K562 (cell line): ENCODE results near the gene TRDN. TPM values are rescaled to one million over a fixed set of nuclear protein-coding genes. Genes with fewer than 3 reads are reported as not detected.

Experiments used
- HNRNPUL1 ChIP-seq: fragments of 200-400 bp; formaldehyde crosslinking; IDR thresholded peaks from 2 replicates; pipeline ENCODE4 v1.6.1; 2017; ENCODE audit warnings: low read length
- SOX6 ChIP-seq: fragments of 450-650 bp; IDR thresholded peaks from 2 replicates; pipeline ENCODE4 v1.6.1; 2014; ENCODE audit warnings: mild to moderate bottlenecking
- SP1 ChIP-seq: sonication (generic); formaldehyde crosslinking; IDR thresholded peaks from 2 replicates; pipeline ENCODE4 v1.8.1; 2022; ENCODE audit warnings: mild to moderate bottlenecking, missing genetic modification reagents
- TGIF2 ChIP-seq: sonication (generic); formaldehyde crosslinking; IDR thresholded peaks from 2 replicates; pipeline ENCODE4 v1.8.1; 2022; ENCODE audit warnings: mild to moderate bottlenecking, missing genetic modification reagents, moderate library complexity
- ZNF561 ChIP-seq: fragments of 450-650 bp; formaldehyde crosslinking; conservative IDR thresholded peaks from 2 replicates; pipeline ENCODE4 v1.4.0; 2020; ENCODE audit warnings: mild to moderate bottlenecking, moderate library complexity
- ZNF586 ChIP-seq: fragments of 450-650 bp; formaldehyde crosslinking; conservative IDR thresholded peaks from 2 replicates; pipeline ENCODE4 v1.4.0; 2020; ENCODE audit warnings: mild to moderate bottlenecking, moderate library complexity
- polyA plus RNA-seq, 8 experiments: library from polyadenylated mRNA; depleted of rRNA in 4 of 8; stranded (reverse) in 5 of 8; unstranded in 3 of 8; fragments of >200 nt; fragmentation: Nextera tagmentation in 2 of 8; fragmentation: Illumina TruSeq in 1 of 8; extraction: Ambion mirVana in 2 of 8; extraction: Trizol in 1 of 8; gene quantifications; 2 replicates each; pipeline versions ENCODE4 v1.2.1 to v1.2.3, GENCODE V29; 2011 to 2014; ENCODE audit warnings: inconsistent platforms in 1 of 8, missing spikeins in 1 of 8
- total RNA-seq, 7 experiments: library from RNA; depleted of rRNA in 6 of 7; stranded (reverse); fragments of >200 nt in 6 of 7; fragmentation: Illumina TruSeq in 2 of 7; extraction: Trizol in 2 of 7; gene quantifications; 2 replicates each; pipeline versions ENCODE4 v1.2.1 to v1.2.3, GENCODE V29; 2011 to 2021; ENCODE audit warnings: low replicate concordance in 1 of 7
- TF ChIP-seq, protein P1 (sequence below): fragments of 200-800 bp; sonication (Bioruptor generic); IDR thresholded peaks from 2 replicates; pipeline ENCODE4 v1.6.1; 2016; ENCODE audit warnings: missing genetic modification characterization, missing compliant biosample characterization
- TF ChIP-seq, protein P2 (sequence below): fragments of 250-450 bp; sonication (Bioruptor Pico); IDR thresholded peaks from 2 replicates; pipeline ENCODE4 v1.5.0; 2020; ENCODE audit warnings: mild to moderate bottlenecking, borderline replicate concordance
- TF ChIP-seq, protein P3 (sequence below), 2 experiments: fragments of 450-650 bp; IDR thresholded peaks; 2 replicates each; pipeline ENCODE4 v1.6.1; 2016

Gene TRDN
- total and polyA plus RNA-seq, 9 of the 15 experiments (the other 6 are each of a cell fraction or from before 2014, with no cell fraction given) = 0.05 to 0.50 (median 0.16) TPM

DNA sequence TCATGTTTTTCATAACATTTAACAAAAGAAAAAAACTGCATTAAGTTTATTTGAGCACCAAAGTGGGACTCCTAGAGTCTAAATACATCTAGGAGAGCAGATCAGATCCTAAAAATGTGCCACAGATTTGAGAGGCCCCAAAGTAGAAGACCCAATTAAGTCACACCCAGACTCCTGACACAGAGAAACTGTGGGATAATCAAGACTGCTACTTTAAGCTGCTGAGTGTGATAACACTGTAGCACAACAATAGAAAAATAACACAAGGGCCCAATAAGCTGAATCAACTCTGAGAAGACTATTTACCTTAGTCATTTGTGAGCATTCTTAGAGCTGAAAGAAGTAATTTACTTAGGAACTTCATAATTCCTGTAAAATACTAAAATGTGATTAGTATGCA is 26.0 kb downstream of the TRDN start (continued):
- TF ChIP-seq ZNF561 = no peak
- TF ChIP-seq, protein P1, sequence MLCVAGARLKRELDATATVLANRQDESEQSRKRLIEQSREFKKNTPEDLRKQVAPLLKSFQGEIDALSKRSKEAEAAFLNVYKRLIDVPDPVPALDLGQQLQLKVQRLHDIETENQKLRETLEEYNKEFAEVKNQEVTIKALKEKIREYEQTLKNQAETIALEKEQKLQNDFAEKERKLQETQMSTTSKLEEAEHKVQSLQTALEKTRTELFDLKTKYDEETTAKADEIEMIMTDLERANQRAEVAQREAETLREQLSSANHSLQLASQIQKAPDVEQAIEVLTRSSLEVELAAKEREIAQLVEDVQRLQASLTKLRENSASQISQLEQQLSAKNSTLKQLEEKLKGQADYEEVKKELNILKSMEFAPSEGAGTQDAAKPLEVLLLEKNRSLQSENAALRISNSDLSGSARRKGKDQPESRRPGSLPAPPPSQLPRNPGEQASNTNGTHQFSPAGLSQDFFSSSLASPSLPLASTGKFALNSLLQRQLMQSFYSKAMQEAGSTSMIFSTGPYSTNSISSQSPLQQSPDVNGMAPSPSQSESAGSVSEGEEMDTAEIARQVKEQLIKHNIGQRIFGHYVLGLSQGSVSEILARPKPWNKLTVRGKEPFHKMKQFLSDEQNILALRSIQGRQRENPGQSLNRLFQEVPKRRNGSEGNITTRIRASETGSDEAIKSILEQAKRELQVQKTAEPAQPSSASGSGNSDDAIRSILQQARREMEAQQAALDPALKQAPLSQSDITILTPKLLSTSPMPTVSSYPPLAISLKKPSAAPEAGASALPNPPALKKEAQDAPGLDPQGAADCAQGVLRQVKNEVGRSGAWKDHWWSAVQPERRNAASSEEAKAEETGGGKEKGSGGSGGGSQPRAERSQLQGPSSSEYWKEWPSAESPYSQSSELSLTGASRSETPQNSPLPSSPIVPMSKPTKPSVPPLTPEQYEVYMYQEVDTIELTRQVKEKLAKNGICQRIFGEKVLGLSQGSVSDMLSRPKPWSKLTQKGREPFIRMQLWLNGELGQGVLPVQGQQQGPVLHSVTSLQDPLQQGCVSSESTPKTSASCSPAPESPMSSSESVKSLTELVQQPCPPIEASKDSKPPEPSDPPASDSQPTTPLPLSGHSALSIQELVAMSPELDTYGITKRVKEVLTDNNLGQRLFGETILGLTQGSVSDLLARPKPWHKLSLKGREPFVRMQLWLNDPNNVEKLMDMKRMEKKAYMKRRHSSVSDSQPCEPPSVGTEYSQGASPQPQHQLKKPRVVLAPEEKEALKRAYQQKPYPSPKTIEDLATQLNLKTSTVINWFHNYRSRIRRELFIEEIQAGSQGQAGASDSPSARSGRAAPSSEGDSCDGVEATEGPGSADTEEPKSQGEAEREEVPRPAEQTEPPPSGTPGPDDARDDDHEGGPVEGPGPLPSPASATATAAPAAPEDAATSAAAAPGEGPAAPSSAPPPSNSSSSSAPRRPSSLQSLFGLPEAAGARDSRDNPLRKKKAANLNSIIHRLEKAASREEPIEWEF (CRISPR knock-in tag) = no peak
- TF ChIP-seq, protein P2, sequence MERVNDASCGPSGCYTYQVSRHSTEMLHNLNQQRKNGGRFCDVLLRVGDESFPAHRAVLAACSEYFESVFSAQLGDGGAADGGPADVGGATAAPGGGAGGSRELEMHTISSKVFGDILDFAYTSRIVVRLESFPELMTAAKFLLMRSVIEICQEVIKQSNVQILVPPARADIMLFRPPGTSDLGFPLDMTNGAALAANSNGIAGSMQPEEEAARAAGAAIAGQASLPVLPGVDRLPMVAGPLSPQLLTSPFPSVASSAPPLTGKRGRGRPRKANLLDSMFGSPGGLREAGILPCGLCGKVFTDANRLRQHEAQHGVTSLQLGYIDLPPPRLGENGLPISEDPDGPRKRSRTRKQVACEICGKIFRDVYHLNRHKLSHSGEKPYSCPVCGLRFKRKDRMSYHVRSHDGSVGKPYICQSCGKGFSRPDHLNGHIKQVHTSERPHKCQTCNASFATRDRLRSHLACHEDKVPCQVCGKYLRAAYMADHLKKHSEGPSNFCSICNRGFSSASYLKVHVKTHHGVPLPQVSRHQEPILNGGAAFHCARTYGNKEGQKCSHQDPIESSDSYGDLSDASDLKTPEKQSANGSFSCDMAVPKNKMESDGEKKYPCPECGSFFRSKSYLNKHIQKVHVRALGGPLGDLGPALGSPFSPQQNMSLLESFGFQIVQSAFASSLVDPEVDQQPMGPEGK = no peak
- TF ChIP-seq ZNF586 (CRISPR knock-in tag) = no peak
- TF ChIP-seq SOX6 = no peak
- TF ChIP-seq, protein P3, sequence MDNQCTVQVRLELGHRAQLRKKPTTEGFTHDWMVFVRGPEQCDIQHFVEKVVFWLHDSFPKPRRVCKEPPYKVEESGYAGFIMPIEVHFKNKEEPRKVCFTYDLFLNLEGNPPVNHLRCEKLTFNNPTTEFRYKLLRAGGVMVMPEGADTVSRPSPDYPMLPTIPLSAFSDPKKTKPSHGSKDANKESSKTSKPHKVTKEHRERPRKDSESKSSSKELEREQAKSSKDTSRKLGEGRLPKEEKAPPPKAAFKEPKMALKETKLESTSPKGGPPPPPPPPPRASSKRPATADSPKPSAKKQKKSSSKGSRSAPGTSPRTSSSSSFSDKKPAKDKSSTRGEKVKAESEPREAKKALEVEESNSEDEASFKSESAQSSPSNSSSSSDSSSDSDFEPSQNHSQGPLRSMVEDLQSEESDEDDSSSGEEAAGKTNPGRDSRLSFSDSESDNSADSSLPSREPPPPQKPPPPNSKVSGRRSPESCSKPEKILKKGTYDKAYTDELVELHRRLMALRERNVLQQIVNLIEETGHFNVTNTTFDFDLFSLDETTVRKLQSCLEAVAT (IDR thresholded peaks at IDR 0.05) = no peak
- no peak for TF ChIP-seq HNRNPUL1
- no peak for TF ChIP-seq SP1 (CRISPR knock-in tag)
- TF ChIP-seq TGIF2 (CRISPR knock-in tag) = no peak
